IPS-15b (cell line): ENCODE data around the gene KIF16B.
"Not testable (repeated sequence)": the region's sequence is repeated elsewhere in the genome, so short reads cannot be mapped to it uniquely, and the experiment has no call there.

Experiments used
- H3K27me3 ChIP-seq: one replicate; pipeline ENCODE4 v1.6.1; 2013; ENCODE audit warnings: low read length; ENCODE audit not compliant: control insufficient read depth, insufficient read depth
- H3K36me3 ChIP-seq: one replicate; pipeline ENCODE4 v1.6.1; 2013; ENCODE audit warnings: low read length; ENCODE audit not compliant: control insufficient read depth, insufficient read depth
- H3K4me1 ChIP-seq: one replicate; pipeline ENCODE4 v1.6.1; 2013; ENCODE audit warnings: mild to moderate bottlenecking, low read length; ENCODE audit not compliant: control insufficient read depth, insufficient read depth
- H3K4me3 ChIP-seq: one replicate; pipeline ENCODE4 v1.5.1; 2013; ENCODE audit warnings: low read depth, low read length
- H3K9ac ChIP-seq: one replicate; pipeline ENCODE4 v1.6.1; 2013; ENCODE audit warnings: low read depth, mild to moderate bottlenecking, low read length
- H3K9me3 ChIP-seq: one replicate; pipeline ENCODE4 v1.6.1; 2013; ENCODE audit warnings: mild to moderate bottlenecking, low read length; ENCODE audit not compliant: control insufficient read depth, insufficient read depth

Gene KIF16B

GRCh38 chr20:16566080-16566479 lies 7.2 kb downstream of the KIF16B start:
- H3K9ac ChIP-seq: no peak overlapping the region
- no peaks in the 10 kb centered on the region for H3K27me3 ChIP-seq
- no peak overlapping the region for H3K4me3 ChIP-seq
- H3K36me3 ChIP-seq: no peaks in the 10 kb centered on the region
- H3K4me1 ChIP-seq: peaks cover 2% of the 10 kb centered on the region
- H3K9me3 ChIP-seq: no peaks in the 10 kb centered on the region

GRCh38 chr20:16564079-16564478 lies 9.2 kb downstream of the KIF16B start:
- not testable (repeated sequence) for H3K27me3 ChIP-seq, H3K4me1 ChIP-seq, H3K4me3 ChIP-seq, H3K36me3 ChIP-seq, H3K9ac ChIP-seq, H3K9me3 ChIP-seq

GRCh38 chr20:16563066-16563806 lies 10.0 kb downstream of the KIF16B start:
- no peaks in the 10 kb centered on the region for H3K27me3 ChIP-seq
- H3K4me3 ChIP-seq: no peak overlapping the region
- H3K9ac ChIP-seq: no peak overlapping the region
- H3K4me1 ChIP-seq: peaks cover 2% of the 10 kb centered on the region
- H3K36me3 ChIP-seq: no peaks in the 10 kb centered on the region
- H3K9me3 ChIP-seq: no peaks in the 10 kb centered on the region

GRCh38 chr20:16562259-16562658 lies 11.0 kb downstream of the KIF16B start:
- Histone ChIP-seq H3K27me3 (no peaks in the 10 kb centered on the region), H3K4me3 (no peak overlapping the region), H3K36me3 (no peaks in the 10 kb centered on the region), H3K9me3 (no peaks in the 10 kb centered on the region), H3K4me1 (peaks cover 2% of the 10 kb centered on the region), H3K9ac (no peak overlapping the region)

GRCh38 chr20:16560661-16561060 lies 12.6 kb downstream of the KIF16B start:
- no peaks in the 10 kb centered on the region for H3K4me1 ChIP-seq
- H3K27me3 ChIP-seq: no peaks in the 10 kb centered on the region
- H3K9me3 ChIP-seq: no peaks in the 10 kb centered on the region
- H3K9ac ChIP-seq: no peak overlapping the region
- no peak overlapping the region for H3K4me3 ChIP-seq
- no peaks in the 10 kb centered on the region for H3K36me3 ChIP-seq

- H3K27me3 ChIP-seq: no peaks in the 10 kb centered on the region
- no peaks in the 10 kb centered on the region for H3K9me3 ChIP-seq
- H3K36me3 ChIP-seq: no peaks in the 10 kb centered on the region
- no peak overlapping the region for H3K9ac ChIP-seq
- no peaks in the 10 kb centered on the region for H3K4me1 ChIP-seq
- H3K4me3 ChIP-seq: no peak overlapping the region
These were observed 13.0 kb downstream of the KIF16B start for GRCh38 chr20:16560216-16560615.

GRCh38 chr20:16556301-16556700 lies 16.9 kb downstream of the KIF16B start:
- H3K4me1 ChIP-seq: no peaks in the 10 kb centered on the region
- H3K9ac ChIP-seq: no peak overlapping the region
- no peaks in the 10 kb centered on the region for H3K27me3 ChIP-seq
- H3K9me3 ChIP-seq: no peaks in the 10 kb centered on the region
- no peak overlapping the region for H3K4me3 ChIP-seq
- H3K36me3 ChIP-seq: no peaks in the 10 kb centered on the region

GRCh38 chr20:16555754-16556153 lies 17.5 kb downstream of the KIF16B start:
- H3K4me3 ChIP-seq: no peak overlapping the region
- H3K36me3 ChIP-seq: no peaks in the 10 kb centered on the region
- no peaks in the 10 kb centered on the region for H3K4me1 ChIP-seq
- H3K9me3 ChIP-seq: no peaks in the 10 kb centered on the region
- H3K9ac ChIP-seq: no peak overlapping the region
- H3K27me3 ChIP-seq: no peaks in the 10 kb centered on the region

GRCh38 chr20:16554766-16555543 lies 18.3 kb downstream of the KIF16B start:
- Histone ChIP-seq H3K4me3 (no peak overlapping the region), H3K9me3 (no peaks in the 10 kb centered on the region)

GRCh38 chr20:16553684-16554083 lies 19.6 kb downstream of the KIF16B start:
- Histone ChIP-seq H3K9ac (no peak overlapping the region), H3K4me3 (no peak overlapping the region), H3K27me3 (no peaks in the 10 kb centered on the region), H3K36me3 (no peaks in the 10 kb centered on the region), H3K4me1 (no peaks in the 10 kb centered on the region), H3K9me3 (no peaks in the 10 kb centered on the region)

More at GRCh38 chr20:16554766-16555543, 18.3 kb downstream of the KIF16B start:
- H3K27me3 ChIP-seq: no peaks in the 10 kb centered on the region
- H3K4me1 ChIP-seq: no peaks in the 10 kb centered on the region
- no peak overlapping the region for H3K9ac ChIP-seq
- no peaks in the 10 kb centered on the region for H3K36me3 ChIP-seq

GRCh38 chr20:16553101-16553500 lies 20.1 kb downstream of the KIF16B start:
- Histone ChIP-seq H3K4me3 (no peak overlapping the region), H3K4me1 (no peaks in the 10 kb centered on the region), H3K9ac (no peak overlapping the region), H3K9me3 (no peaks in the 10 kb centered on the region), H3K27me3 (no peaks in the 10 kb centered on the region), H3K36me3 (no peaks in the 10 kb centered on the region)

GRCh38 chr20:16552015-16552414 lies 21.2 kb downstream of the KIF16B start:
- Histone ChIP-seq H3K36me3 (no peaks in the 10 kb centered on the region), H3K4me3 (no peak overlapping the region), H3K4me1 (no peaks in the 10 kb centered on the region), H3K9me3 (no peaks in the 10 kb centered on the region), H3K9ac (no peak overlapping the region), H3K27me3 (no peaks in the 10 kb centered on the region)
